GM13976 (cell line): ENCODE data around the gene PDHX.

Experiments used
- DNase-seq: peaks from one replicate; pipeline ENCODE4 v3.0.0; 2012; ENCODE audit warnings: low spot score
- in situ Hi-C: fragments of 300-500 bp; cut with MboI; formaldehyde crosslinking; loops from one replicate; pipeline ENCODE4 v1.12.0; 2022; ENCODE audit warnings: low sequenced_read_pairs, mixed read lengths, inconsistent platforms; ENCODE audit not compliant: unreplicated experiment
- TF ChIP-seq, protein P1 (sequence below): IDR thresholded peaks from 2 replicates; pipeline ENCODE4 v1.5.1; 2012; ENCODE audit warnings: borderline replicate concordance, mild to moderate bottlenecking; ENCODE audit not compliant: insufficient read depth; ENCODE audit errors: extremely low read depth, missing control alignments, control extremely low read depth

PDHX gene

DNA sequence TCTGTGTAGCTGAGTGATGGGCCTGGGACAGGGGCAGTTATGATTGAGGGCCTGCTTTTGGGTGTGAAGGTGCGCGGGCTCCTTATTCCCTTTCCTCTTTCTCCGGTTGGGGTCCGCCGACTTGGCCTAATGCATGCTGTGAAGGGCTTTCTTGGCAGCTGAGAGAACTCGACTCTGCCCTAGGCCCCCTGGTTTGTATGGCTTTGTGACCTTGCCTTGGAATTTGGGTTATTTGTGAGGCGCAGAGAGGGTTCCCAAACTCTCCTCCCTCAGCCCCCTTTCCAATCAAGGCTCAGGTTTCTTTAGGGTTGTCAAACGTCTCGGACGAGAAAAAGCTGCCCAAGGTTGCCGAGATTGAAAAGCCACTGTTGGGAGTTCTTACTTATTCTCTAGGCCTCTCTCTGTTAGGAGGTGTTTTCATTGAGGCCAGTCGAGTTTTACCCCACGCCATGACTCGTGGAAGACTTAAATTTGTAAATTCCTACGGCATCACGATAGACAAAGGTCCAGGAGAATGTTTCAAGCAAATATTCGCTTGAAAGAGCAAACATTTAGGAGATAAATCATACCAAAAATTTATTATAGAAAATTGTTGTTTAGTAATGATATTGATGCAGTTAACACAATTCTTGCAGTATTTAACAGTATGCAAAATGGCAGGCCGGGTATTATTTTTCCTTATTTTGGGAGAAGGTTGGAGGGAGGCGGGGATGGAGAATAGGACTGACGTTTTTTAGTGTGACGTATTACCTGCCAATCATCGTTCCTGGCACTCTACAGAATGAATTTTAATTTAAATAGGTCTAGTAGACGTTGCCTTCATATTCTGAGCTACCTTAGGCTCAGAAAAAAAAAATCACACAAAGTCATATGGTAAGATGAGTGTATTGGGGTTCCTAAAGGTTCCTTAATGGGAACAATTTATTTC, 689 bp downstream of the PDHX start:
- TF ChIP-seq, protein P1, sequence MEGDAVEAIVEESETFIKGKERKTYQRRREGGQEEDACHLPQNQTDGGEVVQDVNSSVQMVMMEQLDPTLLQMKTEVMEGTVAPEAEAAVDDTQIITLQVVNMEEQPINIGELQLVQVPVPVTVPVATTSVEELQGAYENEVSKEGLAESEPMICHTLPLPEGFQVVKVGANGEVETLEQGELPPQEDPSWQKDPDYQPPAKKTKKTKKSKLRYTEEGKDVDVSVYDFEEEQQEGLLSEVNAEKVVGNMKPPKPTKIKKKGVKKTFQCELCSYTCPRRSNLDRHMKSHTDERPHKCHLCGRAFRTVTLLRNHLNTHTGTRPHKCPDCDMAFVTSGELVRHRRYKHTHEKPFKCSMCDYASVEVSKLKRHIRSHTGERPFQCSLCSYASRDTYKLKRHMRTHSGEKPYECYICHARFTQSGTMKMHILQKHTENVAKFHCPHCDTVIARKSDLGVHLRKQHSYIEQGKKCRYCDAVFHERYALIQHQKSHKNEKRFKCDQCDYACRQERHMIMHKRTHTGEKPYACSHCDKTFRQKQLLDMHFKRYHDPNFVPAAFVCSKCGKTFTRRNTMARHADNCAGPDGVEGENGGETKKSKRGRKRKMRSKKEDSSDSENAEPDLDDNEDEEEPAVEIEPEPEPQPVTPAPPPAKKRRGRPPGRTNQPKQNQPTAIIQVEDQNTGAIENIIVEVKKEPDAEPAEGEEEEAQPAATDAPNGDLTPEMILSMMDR, result no peak
- in situ Hi-C loops, result no loop called here
- DNase-seq, result no peak

DNA sequence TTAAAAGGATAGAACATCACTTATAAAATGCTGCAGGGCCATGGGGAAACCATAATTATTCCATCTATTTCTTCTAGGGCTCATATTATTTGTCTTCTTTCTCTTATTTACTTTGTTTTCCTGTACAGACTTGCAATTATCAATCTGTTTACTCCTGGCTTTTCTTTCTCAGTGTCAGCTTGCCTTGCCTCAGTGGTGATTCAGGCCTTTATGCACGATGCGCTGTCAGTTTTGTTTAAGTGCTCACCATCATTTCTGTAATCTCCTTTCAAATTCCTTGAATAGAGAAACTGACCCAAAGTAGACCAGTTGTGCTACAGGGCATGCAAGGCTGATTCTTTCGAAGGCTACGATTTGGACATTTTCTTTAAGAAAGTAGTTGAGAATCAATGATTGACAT, 4.7 kb downstream of the PDHX start:
- TF ChIP-seq, protein P1, result no peak
- in situ Hi-C loops, result no loop called here
- DNase-seq, result no peak

DNA sequence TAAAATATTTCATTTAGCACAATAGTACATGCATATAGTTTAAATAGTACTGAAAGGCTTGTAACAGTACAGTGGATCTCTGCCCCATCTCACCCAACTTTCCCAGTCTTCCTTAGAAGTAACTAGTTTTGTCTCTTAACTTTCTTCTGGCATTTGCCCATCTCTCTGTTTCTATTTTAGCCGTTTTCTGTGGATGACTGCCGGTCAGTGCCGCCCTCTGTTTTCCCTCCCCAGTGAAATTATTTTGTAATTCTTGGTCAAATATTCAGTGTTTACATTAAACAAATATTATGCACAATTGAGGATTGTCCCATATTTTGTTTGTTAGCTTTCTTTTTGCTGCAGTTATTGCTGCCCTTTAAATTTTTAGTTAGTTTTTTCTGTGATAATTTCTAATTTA, 8.3 kb downstream of the PDHX start:
- DNase-seq, result no peak
- in situ Hi-C loops, result no loop called here
- TF ChIP-seq, protein P1, result no peak

- peak; percentile 18 for DNase-seq
- in situ Hi-C loops, result no loop called here
- TF ChIP-seq, protein P1, result peak; percentile 65
Measured at GRCh38 chr11:34926101-34926830, 9.8 kb downstream of the PDHX start.

- no peak for DNase-seq
- TF ChIP-seq, protein P1, result no peak
- in situ Hi-C loops, result no loop called here
Measured at GRCh38 chr11:34926831-34927132, 10.4 kb downstream of the PDHX start.

GRCh38 chr11:34928268-34928959, 12.0 kb downstream of the PDHX start:
- TF ChIP-seq, protein P1, result no peak
- in situ Hi-C loops, result no loop called here
- no peak for DNase-seq
